Neural cell (in vitro differentiated cells): Measurements from ENCODE around the gene MEGF11. TPM values are rescaled to one million over a fixed set of nuclear protein-coding genes. Genes with fewer than 3 reads are reported as not detected.

ENCODE experiments used
- H2AFZ ChIP-seq: fragments of 200-600, 300-800 bp; sonication (generic), shearing (Covaris generic); 2 replicates; pipeline ENCODE4 v1.6.0; 2014; ENCODE audit warnings: low read depth, mild to moderate bottlenecking, antibody characterized with exemption, low read length, moderate library complexity
- H3F3A ChIP-seq: fragments of 200-600 bp; shearing (Covaris generic); 2 replicates; pipeline ENCODE4 v1.6.1; 2016; ENCODE audit warnings: mild to moderate bottlenecking, moderate library complexity, mixed read lengths, antibody characterized with exemption, low read length; ENCODE audit not compliant: insufficient read depth, poor library complexity, severe bottlenecking
- H3K27ac ChIP-seq: fragments of 200-600, 300-800 bp; sonication (generic), shearing (Covaris generic); 2 replicates; pipeline ENCODE4 v1.5.1; 2014; ENCODE audit warnings: mild to moderate bottlenecking, low read length, moderate library complexity
- H3K27me3 ChIP-seq: fragments of 300-800, 200-600 bp; sonication (generic), shearing (Covaris generic); 2 replicates; pipeline ENCODE4 v1.6.0; 2014; ENCODE audit warnings: mild to moderate bottlenecking, low read depth, low read length, moderate library complexity; ENCODE audit not compliant: insufficient read depth
- H3K36me3 ChIP-seq: fragments of 300-800, 200-600 bp; sonication (generic), shearing (Covaris generic); 2 replicates; pipeline ENCODE4 v1.5.1; 2014; ENCODE audit warnings: mild to moderate bottlenecking, antibody characterized with exemption, low read length, moderate library complexity; ENCODE audit not compliant: insufficient read depth
- H3K4me2 ChIP-seq: fragments of 300-800, 200-600 bp; sonication (generic), shearing (Covaris generic); 2 replicates; pipeline ENCODE4 v1.6.0; 2014; ENCODE audit warnings: mild to moderate bottlenecking, low read length
- H3K4me3 ChIP-seq: fragments of 300-800, 200-600 bp; sonication (generic), shearing (Covaris generic); 2 replicates; pipeline ENCODE4 v1.5.1; 2014; ENCODE audit warnings: mild to moderate bottlenecking, low read length, moderate library complexity
- H3K79me2 ChIP-seq: fragments of 200-600 bp; shearing (Covaris generic); replicated peaks from 2 replicates; pipeline ENCODE4 v1.6.0; 2014; ENCODE audit warnings: mild to moderate bottlenecking, low read length, moderate library complexity; ENCODE audit not compliant: insufficient read depth
- H3K9ac ChIP-seq: fragments of 300-800, 200-600 bp; sonication (generic), shearing (Covaris generic); 2 replicates; pipeline ENCODE4 v1.6.1; 2016; ENCODE audit warnings: mild to moderate bottlenecking, low read length, mixed read lengths
- H3K9me2 ChIP-seq: fragments of 200-600 bp; shearing (Covaris generic); 2 replicates; pipeline ENCODE4 v1.6.1; 2016; ENCODE audit warnings: mild to moderate bottlenecking, low read length, mixed read lengths; ENCODE audit not compliant: insufficient read depth
- H3K9me3 ChIP-seq: fragments of 200-600, 300-800 bp; sonication (generic), shearing (Covaris generic); 2 replicates; pipeline ENCODE4 v1.6.1; 2016; ENCODE audit warnings: mild to moderate bottlenecking, mixed run types, low read length, moderate library complexity, mixed read lengths
- H4K20me1 ChIP-seq: fragments of 200-600 bp; shearing (Covaris generic); 2 replicates; pipeline ENCODE4 v1.6.1; 2016; ENCODE audit warnings: mild to moderate bottlenecking, mixed run types; ENCODE audit not compliant: insufficient read depth
- EP300 ChIP-seq: fragments of 450-650 bp; conservative IDR thresholded peaks from 2 replicates; pipeline ENCODE4 v1.6.1; 2014; ENCODE audit warnings: antibody characterized with exemption, mild to moderate bottlenecking, moderate library complexity; ENCODE audit not compliant: poor library complexity, severe bottlenecking
- EZH2 ChIP-seq: fragments of 200-600, 300-800 bp; shearing (Covaris generic), sonication (generic); IDR thresholded peaks from 2 replicates; pipeline ENCODE4 v1.6.1; 2014; ENCODE audit warnings: antibody characterized with exemption, low read length, borderline replicate concordance, mild to moderate bottlenecking; ENCODE audit not compliant: insufficient read depth, poor library complexity, severe bottlenecking
- MXI1 ChIP-seq: fragments of 450-650 bp; conservative IDR thresholded peaks from 2 replicates; pipeline ENCODE4 v1.6.1; 2014; ENCODE audit warnings: antibody characterized with exemption, mild to moderate bottlenecking; ENCODE audit not compliant: poor library complexity, severe bottlenecking
- POLR2AphosphoS5 ChIP-seq: IDR thresholded peaks from 2 replicates; pipeline ENCODE4 v1.6.1; 2012
- RAD21 ChIP-seq: fragments of 450-650 bp; conservative IDR thresholded peaks from 2 replicates; pipeline ENCODE4 v1.6.1; 2014; ENCODE audit warnings: antibody characterized with exemption, mild to moderate bottlenecking, moderate library complexity
- SMC3 ChIP-seq: fragments of 450-650 bp; conservative IDR thresholded peaks from 2 replicates; pipeline ENCODE4 v1.6.1; 2014; ENCODE audit warnings: antibody characterized with exemption, mild to moderate bottlenecking, moderate library complexity; ENCODE audit not compliant: poor library complexity
- TAF1 ChIP-seq: IDR thresholded peaks from 2 replicates; pipeline ENCODE4 v1.6.1; 2012; ENCODE audit warnings: low read depth
- polyA plus RNA-seq: library from polyadenylated mRNA; depleted of rRNA; stranded (reverse); fragments of >200 nt; gene quantifications from 2 replicates; pipeline ENCODE4 v1.2.3, GENCODE V29; 2014
- TF ChIP-seq, protein P1 (sequence below): IDR thresholded peaks from 2 replicates; pipeline ENCODE4 v1.6.1; 2012; ENCODE audit warnings: borderline replicate concordance
- TF ChIP-seq, protein P2 (sequence below): fragments of 450-650 bp; IDR thresholded peaks from 2 replicates; pipeline ENCODE4 v1.5.1; 2014; ENCODE audit warnings: antibody characterized with exemption, mild to moderate bottlenecking, moderate library complexity; ENCODE audit not compliant: poor library complexity, severe bottlenecking

MEGF11 gene
- polyA plus RNA-seq, 1 donor from 2014 or later = 0.64 TPM

DNA sequence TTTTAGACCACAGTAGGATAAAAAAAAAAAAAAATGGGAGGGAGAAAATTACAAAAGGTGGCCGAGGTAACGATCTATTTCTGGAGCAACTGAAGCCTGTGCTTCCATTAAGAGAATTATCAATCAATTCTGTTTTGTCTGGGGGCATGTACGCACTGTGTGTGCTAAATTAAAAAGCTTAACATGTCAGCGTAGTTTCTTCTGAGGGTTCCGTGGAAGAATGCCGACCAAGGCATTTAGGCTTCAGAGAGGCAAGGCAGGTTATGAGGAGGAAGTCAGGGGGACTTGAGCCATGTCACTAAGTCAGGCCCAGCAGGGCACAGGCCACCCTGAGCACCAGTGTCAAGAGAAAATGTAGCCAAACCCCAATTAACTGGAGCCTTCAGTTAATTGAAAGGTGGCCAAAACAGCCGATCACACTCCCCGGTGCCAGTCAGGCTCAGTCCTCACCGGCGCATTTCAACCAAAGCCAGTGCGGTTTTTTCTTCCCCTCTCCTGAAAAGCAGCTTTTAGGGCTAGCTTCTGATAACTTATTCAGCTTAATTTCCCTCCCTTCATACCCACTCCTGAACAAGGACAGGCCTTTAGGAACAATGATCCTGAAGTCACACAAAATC lies 113.9 kb downstream of the MEGF11 start:
- no peaks in the 10 kb centered on the region for H3F3A ChIP-seq
- TF ChIP-seq RAD21 (no peak), SMC3 (no peak), POLR2AphosphoS5 (no peak), EP300 (no peak), MXI1 (no peak), TAF1 (no peak), EZH2 (no peak)
- TF ChIP-seq, protein P1, sequence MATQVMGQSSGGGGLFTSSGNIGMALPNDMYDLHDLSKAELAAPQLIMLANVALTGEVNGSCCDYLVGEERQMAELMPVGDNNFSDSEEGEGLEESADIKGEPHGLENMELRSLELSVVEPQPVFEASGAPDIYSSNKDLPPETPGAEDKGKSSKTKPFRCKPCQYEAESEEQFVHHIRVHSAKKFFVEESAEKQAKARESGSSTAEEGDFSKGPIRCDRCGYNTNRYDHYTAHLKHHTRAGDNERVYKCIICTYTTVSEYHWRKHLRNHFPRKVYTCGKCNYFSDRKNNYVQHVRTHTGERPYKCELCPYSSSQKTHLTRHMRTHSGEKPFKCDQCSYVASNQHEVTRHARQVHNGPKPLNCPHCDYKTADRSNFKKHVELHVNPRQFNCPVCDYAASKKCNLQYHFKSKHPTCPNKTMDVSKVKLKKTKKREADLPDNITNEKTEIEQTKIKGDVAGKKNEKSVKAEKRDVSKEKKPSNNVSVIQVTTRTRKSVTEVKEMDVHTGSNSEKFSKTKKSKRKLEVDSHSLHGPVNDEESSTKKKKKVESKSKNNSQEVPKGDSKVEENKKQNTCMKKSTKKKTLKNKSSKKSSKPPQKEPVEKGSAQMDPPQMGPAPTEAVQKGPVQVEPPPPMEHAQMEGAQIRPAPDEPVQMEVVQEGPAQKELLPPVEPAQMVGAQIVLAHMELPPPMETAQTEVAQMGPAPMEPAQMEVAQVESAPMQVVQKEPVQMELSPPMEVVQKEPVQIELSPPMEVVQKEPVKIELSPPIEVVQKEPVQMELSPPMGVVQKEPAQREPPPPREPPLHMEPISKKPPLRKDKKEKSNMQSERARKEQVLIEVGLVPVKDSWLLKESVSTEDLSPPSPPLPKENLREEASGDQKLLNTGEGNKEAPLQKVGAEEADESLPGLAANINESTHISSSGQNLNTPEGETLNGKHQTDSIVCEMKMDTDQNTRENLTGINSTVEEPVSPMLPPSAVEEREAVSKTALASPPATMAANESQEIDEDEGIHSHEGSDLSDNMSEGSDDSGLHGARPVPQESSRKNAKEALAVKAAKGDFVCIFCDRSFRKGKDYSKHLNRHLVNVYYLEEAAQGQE = no peak
- TF ChIP-seq, protein P2, sequence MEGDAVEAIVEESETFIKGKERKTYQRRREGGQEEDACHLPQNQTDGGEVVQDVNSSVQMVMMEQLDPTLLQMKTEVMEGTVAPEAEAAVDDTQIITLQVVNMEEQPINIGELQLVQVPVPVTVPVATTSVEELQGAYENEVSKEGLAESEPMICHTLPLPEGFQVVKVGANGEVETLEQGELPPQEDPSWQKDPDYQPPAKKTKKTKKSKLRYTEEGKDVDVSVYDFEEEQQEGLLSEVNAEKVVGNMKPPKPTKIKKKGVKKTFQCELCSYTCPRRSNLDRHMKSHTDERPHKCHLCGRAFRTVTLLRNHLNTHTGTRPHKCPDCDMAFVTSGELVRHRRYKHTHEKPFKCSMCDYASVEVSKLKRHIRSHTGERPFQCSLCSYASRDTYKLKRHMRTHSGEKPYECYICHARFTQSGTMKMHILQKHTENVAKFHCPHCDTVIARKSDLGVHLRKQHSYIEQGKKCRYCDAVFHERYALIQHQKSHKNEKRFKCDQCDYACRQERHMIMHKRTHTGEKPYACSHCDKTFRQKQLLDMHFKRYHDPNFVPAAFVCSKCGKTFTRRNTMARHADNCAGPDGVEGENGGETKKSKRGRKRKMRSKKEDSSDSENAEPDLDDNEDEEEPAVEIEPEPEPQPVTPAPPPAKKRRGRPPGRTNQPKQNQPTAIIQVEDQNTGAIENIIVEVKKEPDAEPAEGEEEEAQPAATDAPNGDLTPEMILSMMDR = no peak

DNA sequence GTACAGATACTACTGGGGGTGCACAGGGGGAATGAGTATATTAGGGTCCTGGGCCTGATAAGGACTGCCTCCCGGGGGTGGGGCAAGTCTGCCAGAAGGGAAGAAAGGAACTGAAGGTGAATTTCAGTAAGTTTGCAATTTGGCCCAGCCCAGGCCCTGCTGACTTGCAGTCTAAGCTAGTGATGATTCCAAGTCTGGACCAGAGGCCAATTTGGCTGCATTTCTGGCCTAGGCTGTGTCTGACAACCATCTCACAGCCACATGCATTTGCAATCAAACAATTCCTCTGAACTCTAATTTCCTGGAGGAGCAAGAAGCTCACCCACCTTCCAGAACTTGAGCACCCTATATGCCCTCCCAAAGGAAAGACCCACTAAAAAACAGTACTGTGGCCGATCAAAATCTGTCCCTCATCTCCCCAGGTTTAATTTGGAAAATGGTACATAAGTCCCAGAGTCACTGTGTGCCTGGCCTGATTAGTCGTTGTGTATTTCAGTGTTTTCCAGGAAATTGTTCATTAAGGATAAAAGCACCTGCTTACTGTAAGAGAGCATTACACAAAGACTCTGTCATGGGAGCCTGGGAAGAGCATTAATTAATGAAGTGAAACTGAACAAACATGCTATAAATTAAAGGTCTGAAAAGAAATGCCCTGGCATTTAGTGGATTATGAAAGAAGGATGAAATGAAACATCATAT lies 114.5 kb downstream of the MEGF11 start:
- Histone ChIP-seq H3K9me3 (no peaks in the 10 kb centered on the region), H3K27ac (no peak overlapping the region), H3K27me3 (no peaks in the 10 kb centered on the region), H4K20me1 (no peaks in the 10 kb centered on the region), H3K36me3 (no peaks in the 10 kb centered on the region), H3K4me2 (no peak overlapping the region), H3K9ac (no peak overlapping the region), H3K4me3 (no peak overlapping the region), H3K79me2 (no peaks in the 10 kb centered on the region), H3F3A (no peaks in the 10 kb centered on the region), H3K9me2 (no peaks in the 10 kb centered on the region), H2AFZ (no peak overlapping the region)
- no peak for TF ChIP-seq RAD21
- no peak for TF ChIP-seq POLR2AphosphoS5
- no peak for TF ChIP-seq TAF1
- TF ChIP-seq EP300 = no peak

More for the DNA sequence above, 113.9 kb downstream of the MEGF11 start:
- H3K27me3 ChIP-seq = no peaks in the 10 kb centered on the region
- H3K4me2 ChIP-seq = no peak overlapping the region
- no peak overlapping the region for H2AFZ ChIP-seq
- H3K36me3 ChIP-seq = no peaks in the 10 kb centered on the region
- H3K4me3 ChIP-seq = no peak overlapping the region
- H4K20me1 ChIP-seq = no peaks in the 10 kb centered on the region
- H3K9me2 ChIP-seq = no peaks in the 10 kb centered on the region
- H3K27ac ChIP-seq = no peak overlapping the region
- no peak overlapping the region for H3K9ac ChIP-seq
- H3K9me3 ChIP-seq = no peaks in the 10 kb centered on the region
- H3K79me2 ChIP-seq = no peaks in the 10 kb centered on the region
